Stimulated activated CD4-positive, alpha-beta T cell treated with anti-CD3 and anti-CD28 coated beads, Interleukin-15, amount 100 ng/mL, for 1 hour (primary cell): ENCODE results near the gene PTPN22.

Experiments used
- DNase-seq, 2 donors: peaks; one replicate each; pipeline ENCODE4 v3.0.0-alpha.2; 2020; ENCODE audit warnings: low read depth in 1 of 2, low spot score in 1 of 2

The PTPN22 gene

GRCh38 chr1:113871597-113872113 is at the start of gene PTPN22:
PTPN22 (minus strand) TSS chr1:113871712.
- DNase-seq: peak; percentile 57 to 60

- no peak for DNase-seq
These were observed 46.7 kb upstream of the PTPN22 start for GRCh38 chr1:113918243-113918642.

- DNase-seq: no peak
These were observed 46.0 kb upstream of the PTPN22 start for GRCh38 chr1:113917400-113918082.

GRCh38 chr1:113916974-113917373 is 45.5 kb upstream of the PTPN22 start:
- no peak for DNase-seq

- no peak for DNase-seq
These were observed 42.6 kb upstream of the PTPN22 start for GRCh38 chr1:113913887-113914664.

- no peak for DNase-seq
These were observed 41.8 kb upstream of the PTPN22 start for GRCh38 chr1:113913312-113913668.

GRCh38 chr1:113912594-113913311 is 41.2 kb upstream of the PTPN22 start:
- no peak for DNase-seq

- DNase-seq: peak; percentile 2 to 12
These were observed 33.9 kb upstream of the PTPN22 start for GRCh38 chr1:113905435-113905861.

GRCh38 chr1:113904674-113905434 is 33.3 kb upstream of the PTPN22 start, which contains the start of the genes AP4B1 and DCLRE1B:
AP4B1 (minus strand) TSS chr1:113904799; CDS start chr1:113904717, 82 bp downstream.
DCLRE1B (plus strand) TSS chr1:113905326; CDS start chr1:113905587, 261 bp downstream.
- peak; percentile 87 to 91 for DNase-seq

- DNase-seq: no peak
These were observed 32.8 kb upstream of the PTPN22 start for GRCh38 chr1:113904293-113904673.

GRCh38 chr1:113903501-113904292 is 32.2 kb upstream of the PTPN22 start:
- no peak for DNase-seq

- no peak for DNase-seq
These were observed 29.7 kb upstream of the PTPN22 start for GRCh38 chr1:113901191-113901590.

GRCh38 chr1:113899111-113899510 is 27.6 kb upstream of the PTPN22 start:
- DNase-seq: no peak

GRCh38 chr1:113898241-113898814 is 26.8 kb upstream of the PTPN22 start:
- DNase-seq: no peak

- no peak for DNase-seq
These were observed 24.4 kb upstream of the PTPN22 start for GRCh38 chr1:113895961-113896360.

GRCh38 chr1:113895098-113895497 is 23.6 kb upstream of the PTPN22 start:
- no peak for DNase-seq

- no peak for DNase-seq
These were observed 21.8 kb upstream of the PTPN22 start for GRCh38 chr1:113893267-113893666.

GRCh38 chr1:113891631-113892220 is 20.2 kb upstream of the PTPN22 start:
- DNase-seq: no peak

- no peak for DNase-seq
These were observed 19.3 kb upstream of the PTPN22 start for GRCh38 chr1:113890816-113891215.
